ENCODE data around the gene RNF31.

DNA sequence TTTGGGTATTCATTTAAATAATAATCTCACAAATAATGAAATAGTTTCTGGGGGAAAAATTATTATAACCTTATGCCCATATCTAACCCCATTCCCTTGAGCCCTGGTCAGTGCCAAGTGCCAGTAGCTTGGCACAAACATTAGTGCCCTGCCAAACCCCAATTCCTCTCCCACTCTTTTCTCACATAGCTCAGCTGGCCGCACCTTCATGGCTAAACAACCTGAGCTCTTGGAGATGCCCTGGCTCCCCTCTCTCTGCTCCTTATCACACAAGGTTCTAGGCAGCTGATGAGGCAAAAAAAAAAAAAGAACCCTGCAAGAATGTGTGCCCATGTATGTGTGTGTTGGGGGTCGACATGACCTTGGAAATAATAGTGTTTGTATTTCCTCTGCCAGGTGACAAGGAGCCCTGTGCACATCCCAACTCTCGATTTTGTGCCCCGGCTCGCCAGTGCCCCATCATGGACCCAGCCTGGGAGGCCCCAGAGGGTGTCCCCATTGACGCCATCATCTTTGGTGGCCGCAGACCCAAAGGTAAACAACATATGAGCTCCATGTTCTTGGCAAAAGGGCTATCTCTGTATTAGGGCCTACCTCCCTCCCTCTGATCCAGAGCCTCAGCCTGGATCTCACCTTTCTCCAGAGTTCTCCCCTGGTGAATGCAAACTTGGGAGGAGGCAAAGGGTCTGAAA is 44.8 kb upstream of the RNF31 start:
- TF ChIP-seq, protein P1, sequence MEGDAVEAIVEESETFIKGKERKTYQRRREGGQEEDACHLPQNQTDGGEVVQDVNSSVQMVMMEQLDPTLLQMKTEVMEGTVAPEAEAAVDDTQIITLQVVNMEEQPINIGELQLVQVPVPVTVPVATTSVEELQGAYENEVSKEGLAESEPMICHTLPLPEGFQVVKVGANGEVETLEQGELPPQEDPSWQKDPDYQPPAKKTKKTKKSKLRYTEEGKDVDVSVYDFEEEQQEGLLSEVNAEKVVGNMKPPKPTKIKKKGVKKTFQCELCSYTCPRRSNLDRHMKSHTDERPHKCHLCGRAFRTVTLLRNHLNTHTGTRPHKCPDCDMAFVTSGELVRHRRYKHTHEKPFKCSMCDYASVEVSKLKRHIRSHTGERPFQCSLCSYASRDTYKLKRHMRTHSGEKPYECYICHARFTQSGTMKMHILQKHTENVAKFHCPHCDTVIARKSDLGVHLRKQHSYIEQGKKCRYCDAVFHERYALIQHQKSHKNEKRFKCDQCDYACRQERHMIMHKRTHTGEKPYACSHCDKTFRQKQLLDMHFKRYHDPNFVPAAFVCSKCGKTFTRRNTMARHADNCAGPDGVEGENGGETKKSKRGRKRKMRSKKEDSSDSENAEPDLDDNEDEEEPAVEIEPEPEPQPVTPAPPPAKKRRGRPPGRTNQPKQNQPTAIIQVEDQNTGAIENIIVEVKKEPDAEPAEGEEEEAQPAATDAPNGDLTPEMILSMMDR (conservative IDR thresholded peaks at IDR 0.05 in 1 of 2, IDR thresholded peaks at IDR 0.05 in 1 of 2; ENCODE audit: extremely low read depth in 1 of 2, insufficient read depth in 1 of 2, low read depth in 1 of 2, low read length in 2 of 2): no peak
- no peak for TF ChIP-seq EZH2 (IDR thresholded peaks at IDR 0.05; ENCODE audit: borderline replicate concordance, low read length)
